ENCODE data around the gene SLC38A1.
"Not testable (repeated sequence)": the region's sequence is repeated elsewhere in the genome, so short reads cannot be mapped to it uniquely, and the experiment has no call there.

Gene SLC38A1

GRCh38 chr12:46264057-46264456 is 4.8 kb downstream of the SLC38A1 start:
- DNase-seq (ENCODE audit: low spot score): no peak

DNA sequence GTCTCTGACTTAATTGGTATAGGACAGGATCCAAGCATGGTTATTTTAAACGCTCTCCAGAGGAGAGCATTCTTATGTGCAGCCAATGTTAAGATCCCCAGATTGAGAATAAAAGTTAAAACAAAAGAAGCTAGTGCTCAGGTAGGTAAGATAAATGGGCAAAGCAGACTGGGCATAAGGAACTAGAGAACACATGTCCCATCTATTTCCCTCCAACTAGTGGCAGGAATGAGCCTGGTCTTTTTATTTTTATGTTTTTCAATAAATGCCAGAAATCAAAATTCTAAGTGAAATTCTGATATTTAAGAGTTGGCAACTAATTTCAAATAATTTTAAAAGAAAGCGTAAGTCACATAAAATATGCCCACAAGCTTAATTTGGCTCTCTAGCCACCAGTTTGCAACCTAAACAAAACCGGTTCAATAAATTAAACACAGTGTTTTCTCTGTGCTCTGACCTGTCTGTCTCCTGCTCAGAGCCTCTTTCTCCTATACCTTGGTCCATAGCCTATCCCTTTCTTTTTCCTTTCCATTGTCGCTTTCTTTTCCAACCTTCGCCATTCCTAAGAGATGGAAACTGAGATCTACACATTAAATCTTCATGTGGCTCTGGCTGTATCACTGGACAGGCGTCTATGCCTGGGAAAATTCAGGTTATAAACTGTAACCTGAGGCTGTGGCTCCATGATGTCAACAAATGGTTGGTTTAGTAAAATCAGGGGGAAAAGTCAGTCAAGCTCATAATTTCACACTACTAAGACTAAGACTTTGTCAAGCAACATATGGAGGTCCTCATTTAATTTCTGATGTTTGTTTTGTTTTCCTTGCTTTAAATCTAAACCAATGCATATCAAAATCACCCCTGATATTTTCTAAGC is 5.5 kb downstream of the SLC38A1 start:
- DNase-seq (ENCODE audit: low spot score): no peak

GRCh38 chr12:46261646-46262045 is 7.2 kb downstream of the SLC38A1 start:
- no peak for DNase-seq (ENCODE audit: low spot score)

- no peak for DNase-seq (ENCODE audit: low spot score)
These were observed 7.8 kb downstream of the SLC38A1 start for GRCh38 chr12:46260913-46261476.

DNA sequence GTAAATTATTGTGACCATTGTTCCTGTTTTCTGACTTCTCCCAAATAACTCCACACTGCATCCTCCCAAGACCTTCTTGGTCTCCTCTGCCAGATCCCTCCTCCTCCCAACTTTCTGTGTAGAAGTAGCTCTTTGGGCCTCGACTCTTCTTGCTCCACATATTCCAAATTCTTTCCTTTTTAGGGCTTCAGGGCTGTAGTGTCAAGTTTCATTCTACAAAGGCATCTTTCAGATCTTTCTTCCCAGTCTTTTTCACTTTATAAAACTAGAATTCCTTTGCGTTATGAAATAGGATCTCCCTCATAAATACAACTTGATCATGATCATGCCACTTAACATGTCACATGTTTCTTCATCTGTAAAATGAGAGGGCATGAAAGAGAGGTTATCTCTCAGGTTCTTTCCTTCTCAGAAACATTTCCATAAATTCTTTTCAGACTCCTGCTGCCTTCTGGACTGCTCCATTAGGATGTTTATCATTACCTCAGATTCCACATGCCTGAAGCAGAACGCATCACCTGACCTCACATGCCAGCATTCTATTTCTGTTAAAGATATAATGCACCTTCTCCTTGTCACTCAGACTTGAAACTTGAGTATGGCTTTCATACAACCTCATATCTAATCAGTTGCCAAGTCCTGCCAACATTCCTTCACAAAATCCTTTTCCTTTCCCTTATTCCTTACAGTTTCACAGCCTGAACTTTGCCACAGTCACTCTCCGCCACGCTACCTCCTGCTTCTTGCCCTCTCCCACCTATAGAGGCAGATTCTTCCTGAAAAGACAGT is 8.5 kb downstream of the SLC38A1 start:
- no peak for DNase-seq (ENCODE audit: low spot score)

- DNase-seq (ENCODE audit: low spot score): no peak
These were observed 9.1 kb downstream of the SLC38A1 start for GRCh38 chr12:46259713-46260112.

GRCh38 chr12:46259071-46259470 is 9.8 kb downstream of the SLC38A1 start:
- no peak for DNase-seq (ENCODE audit: low spot score)

DNA sequence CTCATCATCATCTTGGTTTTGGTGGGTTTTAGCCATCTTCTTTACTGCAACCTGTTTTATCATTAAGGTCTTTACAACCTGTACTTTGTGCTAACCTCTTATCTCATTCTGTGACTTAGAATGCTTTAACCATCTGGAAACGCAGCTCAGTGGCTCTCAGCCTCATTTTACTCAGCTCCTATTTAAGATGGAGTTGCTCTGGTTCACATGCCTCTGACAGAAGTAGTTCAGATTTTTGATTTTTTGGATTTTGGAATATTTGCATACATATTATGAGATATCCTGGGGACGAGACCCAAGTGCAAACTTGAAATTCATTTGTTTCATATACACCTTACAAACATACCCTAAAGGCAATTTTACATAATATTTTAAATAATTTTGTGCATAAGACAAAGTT is 10.7 kb downstream of the SLC38A1 start:
- no peak for DNase-seq (ENCODE audit: low spot score)

DNA sequence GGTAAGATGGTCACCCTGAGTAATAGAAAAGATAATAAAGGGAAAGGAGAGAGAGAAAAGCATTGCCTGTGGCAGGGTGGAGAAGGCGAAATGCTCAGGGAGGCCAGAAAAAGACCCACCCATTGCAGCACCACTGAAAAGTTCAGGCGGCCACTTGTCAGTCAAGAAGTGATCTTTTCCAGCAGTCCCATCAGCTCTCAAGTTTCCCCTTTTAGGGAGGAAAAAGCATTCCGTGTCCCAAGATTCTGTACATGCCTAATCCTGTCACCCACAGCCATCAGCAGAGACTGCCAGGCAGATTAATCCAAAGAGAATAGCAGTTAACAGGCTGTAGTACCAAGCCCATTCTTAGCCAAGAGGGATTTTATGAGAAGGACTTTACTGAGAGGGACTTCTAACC is 11.9 kb downstream of the SLC38A1 start:
- no peak for DNase-seq (ENCODE audit: low spot score)

GRCh38 chr12:46253544-46254162 is 15.2 kb downstream of the SLC38A1 start:
- DNase-seq (ENCODE audit: low spot score): no peak

DNA sequence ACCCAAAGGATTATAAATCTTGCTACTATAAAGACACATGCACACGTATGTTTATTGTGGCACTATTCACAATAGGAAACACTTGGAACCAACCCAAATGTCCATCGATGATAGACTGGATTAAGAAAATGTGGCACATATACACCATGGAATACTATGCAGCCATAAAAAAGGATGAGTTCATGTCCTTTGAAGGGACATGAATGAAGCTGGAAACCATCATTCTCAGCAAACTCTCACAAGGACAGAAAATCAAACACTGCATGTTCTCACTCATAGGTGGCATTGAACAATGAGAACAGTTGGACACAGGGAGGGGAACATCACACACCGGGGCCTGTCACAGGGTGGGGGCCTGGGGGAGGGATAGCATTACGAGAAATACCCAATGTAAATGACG is 16.8 kb downstream of the SLC38A1 start:
- DNase-seq (ENCODE audit: low spot score): not testable (repeated sequence)

- DNase-seq (ENCODE audit: low spot score): not testable (repeated sequence)
These were observed 18.9 kb downstream of the SLC38A1 start for GRCh38 chr12:46249960-46250359.

DNA sequence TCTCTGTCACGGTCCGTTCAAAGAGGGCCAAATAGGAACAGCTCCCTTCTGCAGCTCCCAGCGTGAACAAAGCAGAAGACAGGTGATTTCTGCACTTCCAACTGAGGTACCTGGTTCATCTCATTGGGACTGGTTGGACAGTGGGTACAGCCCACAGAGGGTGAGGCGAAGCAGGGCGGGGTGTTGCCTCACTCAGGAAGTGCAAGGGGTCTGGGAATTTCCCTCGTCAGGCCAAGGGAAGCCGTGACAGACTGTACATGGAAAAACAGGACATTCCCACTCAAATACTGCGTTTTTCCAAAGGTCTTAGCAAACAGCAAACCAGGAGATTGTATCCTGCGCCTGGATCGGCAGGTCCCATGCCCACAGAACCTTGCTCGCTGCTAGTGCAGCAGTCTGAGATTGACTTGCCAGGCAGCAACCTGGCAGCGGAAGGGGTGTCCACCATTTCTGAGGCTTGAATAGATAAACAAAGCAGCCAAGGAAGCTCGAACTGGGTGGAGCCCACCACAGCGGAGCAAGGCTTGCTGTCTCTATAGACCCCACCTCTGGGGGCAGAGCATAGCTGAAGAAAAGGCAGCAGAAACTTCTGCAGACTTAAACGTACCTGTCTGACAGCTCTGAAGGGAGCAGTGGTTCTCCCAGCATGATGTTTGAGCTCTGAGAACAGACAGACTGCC is 22.7 kb downstream of the SLC38A1 start:
- DNase-seq (ENCODE audit: low spot score): no peak

DNA sequence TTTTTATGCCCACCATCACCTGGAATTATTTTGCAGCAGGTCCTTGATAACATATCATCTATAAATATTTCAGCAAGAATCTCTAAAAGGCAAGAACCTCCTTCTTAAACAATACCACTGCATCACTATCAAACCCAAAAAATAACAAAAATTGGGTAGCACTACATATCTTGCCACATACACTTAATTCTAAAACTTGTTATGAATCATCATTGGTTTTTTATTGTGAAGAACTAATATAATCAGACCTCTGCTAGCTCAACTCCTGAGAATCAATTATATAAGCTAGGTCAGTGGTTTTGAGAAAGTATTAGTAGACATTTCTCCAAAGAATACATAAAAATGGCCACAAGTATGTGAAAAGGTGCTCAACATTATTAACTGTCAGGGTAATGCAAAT is 23.8 kb downstream of the SLC38A1 start:
- no peak for DNase-seq (ENCODE audit: low spot score)

- no peak for DNase-seq (ENCODE audit: low spot score)
These were observed 24.4 kb downstream of the SLC38A1 start for GRCh38 chr12:46244273-46244915.

- no peak for DNase-seq (ENCODE audit: low spot score)
These were observed 26.3 kb downstream of the SLC38A1 start for GRCh38 chr12:46242569-46242968.

- DNase-seq (ENCODE audit: low spot score): no peak
These were observed 28.4 kb downstream of the SLC38A1 start for GRCh38 chr12:46240436-46240835.

- no peak for DNase-seq (ENCODE audit: low spot score)
These were observed 30.0 kb downstream of the SLC38A1 start for GRCh38 chr12:46238821-46239220.

DNA sequence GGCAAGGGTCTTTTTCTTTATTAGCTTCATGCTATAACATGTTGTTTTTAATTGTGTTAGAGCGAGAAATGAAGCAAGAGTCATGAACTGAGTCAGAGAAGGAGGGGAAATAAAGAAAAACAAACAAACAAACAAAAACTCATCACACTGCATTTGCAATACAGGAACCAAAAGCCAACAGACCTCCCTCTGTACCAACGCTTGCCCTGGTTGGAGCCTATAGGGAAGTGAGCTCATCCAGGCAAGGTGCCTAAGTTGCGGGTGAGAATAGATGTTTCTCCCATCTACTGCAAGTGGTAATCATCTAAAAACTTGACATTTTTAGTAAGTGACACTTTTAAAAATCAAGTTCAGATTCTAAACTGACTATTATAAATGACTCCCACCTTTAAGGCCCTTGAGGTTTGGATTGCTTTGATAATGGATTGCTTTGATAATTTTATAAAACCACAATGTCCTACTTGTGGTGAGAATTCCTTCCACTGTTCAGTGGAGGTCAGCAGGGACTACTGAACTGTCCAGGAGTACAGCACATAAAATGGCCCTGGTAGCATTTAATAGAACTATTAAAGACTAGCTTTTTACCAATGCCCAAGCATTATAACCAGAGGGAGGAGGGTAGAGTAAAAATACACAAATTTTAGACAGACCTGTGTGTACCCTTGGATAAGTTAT is 31.3 kb downstream of the SLC38A1 start:
- DNase-seq (ENCODE audit: low spot score): no peak

DNA sequence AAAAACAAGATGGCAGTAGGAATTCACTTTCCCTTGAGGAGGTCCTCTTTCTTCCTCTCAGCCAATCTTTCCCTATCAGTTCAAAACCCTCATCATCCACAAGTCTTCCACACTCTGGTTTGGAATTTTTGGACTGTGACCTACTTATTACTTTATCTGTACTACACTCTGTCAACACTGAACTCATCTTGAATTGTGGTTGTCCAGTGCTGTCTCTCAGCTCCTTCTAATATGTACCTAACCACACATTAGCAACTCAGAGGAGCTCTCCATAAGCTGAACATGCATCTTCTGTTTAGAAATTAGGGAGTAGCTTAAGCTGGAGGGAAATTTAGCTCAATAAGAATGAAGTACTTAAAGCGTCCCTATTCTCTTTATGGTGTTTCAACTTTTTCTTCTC is 34.8 kb downstream of the SLC38A1 start:
- DNase-seq (ENCODE audit: low spot score): no peak

DNA sequence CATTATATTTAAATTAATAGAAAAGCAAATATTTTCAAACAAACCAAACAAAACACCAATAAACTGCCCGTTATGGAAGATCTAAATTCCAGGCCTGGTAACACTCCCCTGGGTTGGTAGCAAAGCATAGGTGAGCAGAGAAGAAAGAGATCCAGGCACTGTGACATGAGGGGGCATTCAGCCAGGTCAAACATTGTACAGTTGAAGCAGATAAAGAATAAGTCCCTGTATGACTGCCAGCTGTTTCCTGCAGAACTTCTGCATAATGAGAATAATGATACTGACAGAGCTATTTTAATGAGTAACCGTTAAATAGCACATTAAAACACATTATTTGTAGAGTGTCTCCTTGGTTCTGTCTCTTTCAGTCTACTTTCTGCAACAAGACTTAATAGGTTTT is 35.4 kb downstream of the SLC38A1 start:
- no peak for DNase-seq (ENCODE audit: low spot score)
